H9 (cell line): ENCODE results near the gene NET1. TPM values are rescaled to one million over a fixed set of nuclear protein-coding genes. Genes with fewer than 3 reads are reported as not detected.

Experiments
- DNase-seq: peaks from one replicate; pipeline ENCODE4 v3.0.0-alpha.2; 2017
- H2AFZ ChIP-seq: one replicate; pipeline ENCODE4 v1.6.1; 2013; ENCODE audit warnings: mild to moderate bottlenecking, low read length, control low read depth, moderate library complexity
- H2AK5ac ChIP-seq: 2 replicates; pipeline ENCODE4 v1.6.1; 2013; ENCODE audit warnings: low read length, control low read depth, mixed read lengths; ENCODE audit not compliant: insufficient read length
- H2BK120ac ChIP-seq: one replicate; pipeline ENCODE4 v1.6.1; 2013; ENCODE audit warnings: low read depth, mild to moderate bottlenecking, low read length, control low read depth, inconsistent platforms; ENCODE audit not compliant: poor library complexity, severe bottlenecking
- H2BK12ac ChIP-seq: 2 replicates; pipeline ENCODE4 v1.6.1; 2013; ENCODE audit warnings: low read length, control low read depth, mixed read lengths, low read depth; ENCODE audit not compliant: insufficient read length
- H2BK15ac ChIP-seq: 2 replicates; pipeline ENCODE4 v1.6.1; 2013; ENCODE audit warnings: low read depth, low read length, control low read depth
- H2BK20ac ChIP-seq: one replicate; pipeline ENCODE4 v1.6.1; 2013; ENCODE audit warnings: low read depth, mild to moderate bottlenecking, low read length, control low read depth, inconsistent platforms; ENCODE audit not compliant: poor library complexity, severe bottlenecking
- H2BK5ac ChIP-seq: 2 replicates; pipeline ENCODE4 v1.6.1; 2013; ENCODE audit warnings: low read length, control low read depth, mixed read lengths; ENCODE audit not compliant: insufficient read length
- H3K14ac ChIP-seq: 2 replicates; pipeline ENCODE4 v1.6.1; 2013; ENCODE audit warnings: low read length, control low read depth; ENCODE audit not compliant: insufficient read depth
- H3K18ac ChIP-seq: 2 replicates; pipeline ENCODE4 v1.6.1; 2013; ENCODE audit warnings: low read depth, mild to moderate bottlenecking, mixed read lengths, low read length, control low read depth; ENCODE audit not compliant: insufficient read length
- H3K23ac ChIP-seq: 2 replicates; pipeline ENCODE4 v1.6.1; 2013; ENCODE audit warnings: low read length, control low read depth, mixed read lengths, low read depth; ENCODE audit not compliant: insufficient read length
- H3K23me2 ChIP-seq: 2 replicates; pipeline ENCODE4 v1.6.1; 2013; ENCODE audit warnings: low read depth, mild to moderate bottlenecking, mixed read lengths, low read length, control low read depth; ENCODE audit not compliant: insufficient read length, poor library complexity, severe bottlenecking
- H3K27ac ChIP-seq: 2 replicates; pipeline ENCODE4 v1.5.1; 2013; ENCODE audit warnings: low read length, control low read depth, mixed read lengths, low read depth; ENCODE audit not compliant: insufficient read length
- H3K27me3 ChIP-seq: 2 replicates; pipeline ENCODE4 v1.6.1; 2013; ENCODE audit warnings: low read length, control low read depth, inconsistent platforms; ENCODE audit not compliant: insufficient read depth
- H3K4ac ChIP-seq: 2 replicates; pipeline ENCODE4 v1.6.1; 2013; ENCODE audit warnings: low read depth, mild to moderate bottlenecking, control low read depth, inconsistent platforms, low read length, moderate library complexity
- H3K4me1 ChIP-seq: 2 replicates; pipeline ENCODE4 v1.6.1; 2013; ENCODE audit warnings: low read length, control low read depth, inconsistent platforms; ENCODE audit not compliant: insufficient read depth
- H3K4me2 ChIP-seq: 2 replicates; pipeline ENCODE4 v1.6.1; 2013; ENCODE audit warnings: low read length, control low read depth, mixed read lengths; ENCODE audit not compliant: insufficient read length, insufficient read depth
- H3K56ac ChIP-seq: 2 replicates; pipeline ENCODE4 v1.6.1; 2013; ENCODE audit warnings: low read depth, mild to moderate bottlenecking, mixed read lengths, low read length, control low read depth; ENCODE audit not compliant: insufficient read length
- H3K79me1 ChIP-seq: 2 replicates; pipeline ENCODE4 v1.6.1; 2013; ENCODE audit warnings: low read depth, mild to moderate bottlenecking, moderate library complexity, low read length, control low read depth, inconsistent platforms; ENCODE audit not compliant: insufficient read depth, poor library complexity, severe bottlenecking
- H3K79me2 ChIP-seq: 2 replicates; pipeline ENCODE4 v1.6.1; 2013; ENCODE audit warnings: low read length, control low read depth, inconsistent platforms; ENCODE audit not compliant: insufficient read depth
- H3K9ac ChIP-seq: 2 replicates; pipeline ENCODE4 v1.6.1; 2013; ENCODE audit warnings: low read length, control low read depth, mixed read lengths; ENCODE audit not compliant: insufficient read length; ENCODE audit errors: extremely low read depth
- H3K9me3 ChIP-seq: one replicate; pipeline ENCODE4 v1.6.1; 2013; ENCODE audit warnings: low read depth, low read length, inconsistent platforms; ENCODE audit not compliant: control insufficient read depth
- H3T11ph ChIP-seq: one replicate; pipeline ENCODE4 v1.6.1; 2013; ENCODE audit warnings: mild to moderate bottlenecking, low read length, control low read depth, inconsistent platforms
- H4K20me1 ChIP-seq: one replicate; pipeline ENCODE4 v1.6.1; 2013; ENCODE audit not compliant: control insufficient read depth, insufficient read length, insufficient read depth
- H4K5ac ChIP-seq: 2 replicates; pipeline ENCODE4 v1.6.1; 2013; ENCODE audit warnings: low read depth, mild to moderate bottlenecking, mixed read lengths, low read length, control low read depth; ENCODE audit not compliant: insufficient read length
- H4K8ac ChIP-seq: replicated peaks from 2 replicates; pipeline ENCODE4 v1.6.1; 2013; ENCODE audit warnings: low read length, control low read depth, mixed read lengths, low read depth; ENCODE audit not compliant: insufficient read length
- H4K91ac ChIP-seq: 2 replicates; pipeline ENCODE4 v1.6.1; 2013; ENCODE audit warnings: low read depth, mild to moderate bottlenecking, moderate library complexity, mixed read lengths, low read length, control low read depth; ENCODE audit not compliant: insufficient read length
- H3K27ac Mint-ChIP-seq, 3 experiments: 2 replicates in 2 of 3; 3 replicates in 1 of 3; pipeline ENCODE4 v1.8.0; 2020 to 2021; ENCODE audit warnings: mixed read lengths in 3 of 3, mild to moderate bottlenecking in 1 of 3, moderate library complexity in 1 of 3
- H3K27me3 Mint-ChIP-seq: 2 replicates; pipeline ENCODE4 v1.8.0; 2021; ENCODE audit warnings: low read depth, mild to moderate bottlenecking, moderate library complexity, mixed read lengths
- H3K36me3 Mint-ChIP-seq, 3 experiments: 2 replicates in 2 of 3; 3 replicates in 1 of 3; pipeline ENCODE4 v1.8.0; 2020 to 2021; ENCODE audit warnings: low read depth in 3 of 3, mixed read lengths in 3 of 3; ENCODE audit not compliant: insufficient read depth in 1 of 3
- H3K4me1 Mint-ChIP-seq, 2 experiments: 2 replicates each; pipeline ENCODE4 v1.8.0; 2020; ENCODE audit warnings: mixed read lengths in 2 of 2
- H3K4me3 Mint-ChIP-seq, 2 experiments: 2 replicates in 1 of 2; 3 replicates in 1 of 2; pipeline ENCODE4 v1.8.0; 2020 to 2021; ENCODE audit warnings: mild to moderate bottlenecking in 2 of 2, mixed read lengths in 2 of 2, moderate library complexity in 1 of 2
- H3K9me3 Mint-ChIP-seq, 2 experiments: 2 replicates in 1 of 2; 3 replicates in 1 of 2; pipeline ENCODE4 v1.8.0; 2020; ENCODE audit warnings: mild to moderate bottlenecking in 2 of 2, mixed read lengths in 2 of 2, moderate library complexity in 1 of 2
- WGBS: extraction: QIAGEN DNeasy Blood & Tissue Kit; methylation state at CpG from one replicate; pipeline ENCODE4 v1.1.7; 2013; ENCODE audit warnings: missing lambda C conversion rate, low lambda C conversion rate, mixed read lengths; ENCODE audit not compliant: insufficient read length; ENCODE audit errors: extremely low coverage; 5-methylcytosine and 5-hydroxymethylcytosine counted together
- total RNA-seq: library from RNA; stranded (reverse); gene quantifications from 2 replicates; pipeline ENCODE4 v1.2.1, GENCODE V29; 2021
- TF ChIP-seq, protein P1 (sequence below): fragments of 200-600 bp; sonication (generic); conservative IDR thresholded peaks from 3 replicates; pipeline ENCODE4 v1.8.0; 2021; ENCODE audit warnings: antibody characterized with exemption, mild to moderate bottlenecking

NET1 gene
- total RNA-seq, 1 experiment from 2014 or later, result 50.6 TPM

DNA sequence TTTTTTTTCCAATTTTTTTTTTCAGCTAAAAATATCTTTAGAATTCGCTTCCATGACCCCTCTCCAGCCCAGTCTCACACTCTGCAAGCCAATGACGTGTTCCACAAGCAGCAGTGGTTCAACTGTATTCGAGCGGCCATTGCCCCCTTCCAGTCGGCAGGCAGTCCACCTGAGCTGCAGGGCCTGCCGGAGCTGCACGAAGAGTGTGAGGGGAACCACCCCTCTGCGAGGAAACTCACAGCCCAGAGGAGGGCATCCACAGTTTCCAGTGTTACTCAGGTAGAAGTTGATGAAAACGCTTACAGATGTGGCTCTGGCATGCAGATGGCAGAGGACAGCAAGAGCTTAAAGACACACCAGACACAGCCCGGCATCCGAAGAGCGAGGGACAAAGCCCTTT, 44.2 kb downstream of the NET1 start:
- Mint-ChIP-seq H3K4me1 (peaks cover 0 to 1% of the 10 kb centered on the region in 2 experiments; a peak in 2 of 4 replicates), H3K36me3 (peaks cover 62 to 92% (median 89%) of the 10 kb centered on the region in 3 experiments; a peak in 6 of 7 replicates)
- no peaks in the 10 kb centered on the region for H3K79me2 ChIP-seq

More for the DNA sequence above, 44.2 kb downstream of the NET1 start:
- Histone ChIP-seq H2AFZ (no peak overlapping the region), H3K27me3 (no peaks in the 10 kb centered on the region), H2BK15ac (no peak overlapping the region), H2BK12ac (no peak overlapping the region), H3K4me1 (no peaks in the 10 kb centered on the region), H4K20me1 (no peaks in the 10 kb centered on the region), H3K4ac (no peak overlapping the region), H3K9me3 (no peaks in the 10 kb centered on the region), H2BK20ac (no peak overlapping the region), H3K23me2 (no peaks in the 10 kb centered on the region), H3K4me2 (no peak overlapping the region), H3K23ac (no peak overlapping the region), H3K27ac (no peak overlapping the region), H2BK5ac (peak overlapping the region; percentile 13), H4K91ac (no peak overlapping the region), H3K18ac (no peak overlapping the region), H3T11ph (no peak overlapping the region), H2AK5ac (no peak overlapping the region), H3K56ac (no peak overlapping the region), H3K14ac (no peak overlapping the region), H3K79me1 (no peaks in the 10 kb centered on the region), H4K5ac (no peak overlapping the region), H3K9ac (no peak overlapping the region), H2BK120ac (no peak overlapping the region), H4K8ac (no peak overlapping the region)
- TF ChIP-seq, protein P1, sequence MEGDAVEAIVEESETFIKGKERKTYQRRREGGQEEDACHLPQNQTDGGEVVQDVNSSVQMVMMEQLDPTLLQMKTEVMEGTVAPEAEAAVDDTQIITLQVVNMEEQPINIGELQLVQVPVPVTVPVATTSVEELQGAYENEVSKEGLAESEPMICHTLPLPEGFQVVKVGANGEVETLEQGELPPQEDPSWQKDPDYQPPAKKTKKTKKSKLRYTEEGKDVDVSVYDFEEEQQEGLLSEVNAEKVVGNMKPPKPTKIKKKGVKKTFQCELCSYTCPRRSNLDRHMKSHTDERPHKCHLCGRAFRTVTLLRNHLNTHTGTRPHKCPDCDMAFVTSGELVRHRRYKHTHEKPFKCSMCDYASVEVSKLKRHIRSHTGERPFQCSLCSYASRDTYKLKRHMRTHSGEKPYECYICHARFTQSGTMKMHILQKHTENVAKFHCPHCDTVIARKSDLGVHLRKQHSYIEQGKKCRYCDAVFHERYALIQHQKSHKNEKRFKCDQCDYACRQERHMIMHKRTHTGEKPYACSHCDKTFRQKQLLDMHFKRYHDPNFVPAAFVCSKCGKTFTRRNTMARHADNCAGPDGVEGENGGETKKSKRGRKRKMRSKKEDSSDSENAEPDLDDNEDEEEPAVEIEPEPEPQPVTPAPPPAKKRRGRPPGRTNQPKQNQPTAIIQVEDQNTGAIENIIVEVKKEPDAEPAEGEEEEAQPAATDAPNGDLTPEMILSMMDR, result no peak
- no CpG with 5 or more reads among the region's 12 CpGs for WGBS
- Mint-ChIP-seq H3K9me3 (peaks cover 0 to 5% of the 10 kb centered on the region in 2 experiments; a peak in 1 of 5 replicates), H3K27me3 (no peaks in the 10 kb centered on the region), H3K4me3 (no peak overlapping the region), H3K27ac (peak overlapping the region in 1 of 3 experiments; percentile 32; a peak in 1 of 7 replicates)
- no peak for DNase-seq
